ENCODE data around the gene TLR9.

Gene TLR9

DNA sequence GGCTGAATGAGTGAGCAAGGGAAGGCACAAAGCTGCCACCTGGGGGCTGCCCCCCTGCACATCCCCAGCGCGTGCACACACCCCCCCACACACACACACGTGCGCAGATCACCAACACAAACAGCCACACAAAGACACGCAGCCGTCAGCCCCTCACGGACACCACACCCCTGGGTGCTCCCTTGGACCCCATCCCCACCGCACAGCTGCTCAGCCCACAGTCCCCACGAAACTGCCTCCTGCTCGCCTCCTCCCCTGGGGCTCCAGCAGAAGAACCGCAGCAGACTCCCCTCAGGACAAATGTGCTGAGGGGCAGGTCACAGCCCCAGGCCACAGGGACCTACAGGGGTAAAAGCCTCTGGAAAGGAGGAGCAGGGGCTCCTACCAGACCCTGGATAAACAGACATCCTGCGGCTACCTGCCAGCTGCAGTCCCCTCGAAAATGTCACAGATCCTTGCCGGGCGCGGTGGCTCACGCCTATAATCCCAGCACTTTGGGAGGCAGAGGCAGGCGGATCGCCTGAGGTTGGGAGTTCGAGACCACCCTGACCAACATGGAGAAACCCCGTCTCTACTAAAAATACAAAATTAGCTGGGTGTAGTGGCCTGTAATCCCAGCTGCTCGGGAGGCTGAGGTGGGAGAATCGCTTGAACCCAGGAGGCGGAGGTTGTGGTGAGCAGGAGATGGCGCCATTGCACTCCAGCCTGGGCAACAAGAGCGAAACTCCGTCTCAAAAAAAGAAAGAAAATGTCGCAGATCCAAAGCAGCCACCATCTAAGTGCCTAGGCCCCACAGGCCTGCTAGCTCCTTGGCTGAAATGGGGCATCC is 7.0 kb upstream of the TLR9 start:
- peak; percentile 46 for DNase-seq

DNA sequence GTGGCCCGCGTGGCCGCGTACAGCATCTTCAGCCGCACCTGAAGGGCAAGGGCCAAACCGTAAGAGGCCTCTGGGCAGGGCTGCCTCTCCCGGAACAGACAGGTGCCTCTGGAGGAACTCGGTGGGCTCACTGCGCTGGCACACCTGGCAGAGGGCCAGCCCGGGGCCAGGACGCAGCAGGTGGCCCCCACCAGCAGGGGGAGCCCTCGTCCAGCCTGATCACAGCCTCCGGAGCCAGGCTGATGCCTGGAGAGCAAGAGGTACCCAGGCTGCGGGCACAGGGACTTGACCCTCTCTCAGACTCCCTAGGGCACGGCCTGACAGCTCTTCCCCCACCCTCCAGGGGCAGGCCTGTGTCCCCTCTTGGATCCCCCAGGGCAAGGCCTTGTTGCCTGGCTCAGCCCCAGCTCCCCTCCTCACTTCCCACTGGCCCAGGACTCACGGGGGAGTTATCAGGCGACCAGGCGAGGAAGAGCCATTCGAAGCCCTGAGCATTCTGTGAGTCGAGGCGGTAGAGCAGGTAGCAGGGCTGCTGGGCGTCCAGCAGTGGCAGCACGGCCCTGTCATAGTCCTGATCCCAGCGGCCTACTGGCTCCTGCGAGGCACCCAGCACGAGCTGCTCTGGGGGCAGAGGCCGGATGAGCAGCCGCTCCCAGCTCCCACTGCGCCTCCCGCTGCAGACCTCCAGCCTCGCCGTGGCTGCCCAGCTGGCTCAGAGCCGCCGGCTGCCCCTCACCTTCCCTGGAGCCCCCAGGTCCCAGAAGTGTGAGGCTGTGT is 6.2 kb upstream of the TLR9 start:
- DNase-seq: peak; percentile 87

DNA sequence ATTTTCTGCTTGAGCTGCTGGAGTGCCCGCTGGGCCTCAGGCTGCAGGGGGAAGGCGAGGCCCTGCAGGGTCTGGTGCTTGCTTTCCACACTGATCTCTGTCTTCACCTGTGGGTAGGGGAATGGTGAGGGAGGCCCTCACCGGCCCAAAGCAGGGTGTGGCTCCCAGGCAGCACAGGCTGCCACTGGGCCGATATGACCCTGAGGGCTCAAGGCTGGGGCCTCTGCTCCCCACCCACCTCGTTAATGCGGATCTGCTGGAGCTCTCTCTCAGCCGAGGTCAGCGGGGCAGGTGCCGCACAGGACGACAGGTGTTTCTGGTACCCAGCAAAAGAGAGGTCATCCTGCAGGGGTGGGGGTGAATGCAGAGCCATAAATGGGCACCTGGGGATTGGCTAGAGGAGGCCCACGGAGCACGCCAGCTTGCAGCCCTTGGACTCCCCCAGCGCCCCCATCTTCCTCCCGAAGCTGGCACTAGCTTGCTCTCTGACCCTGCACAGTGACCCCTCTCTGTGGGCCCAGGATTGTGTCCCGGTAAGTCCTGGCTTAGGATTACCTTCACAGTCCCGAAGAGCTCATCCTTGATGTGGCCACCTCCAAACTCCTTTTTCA is 5.5 kb upstream of the TLR9 start:
- DNase-seq: no peak

- no peak for DNase-seq
Measured at GRCh38 chr3:52230461-52230860, 5.0 kb upstream of the TLR9 start.

DNA sequence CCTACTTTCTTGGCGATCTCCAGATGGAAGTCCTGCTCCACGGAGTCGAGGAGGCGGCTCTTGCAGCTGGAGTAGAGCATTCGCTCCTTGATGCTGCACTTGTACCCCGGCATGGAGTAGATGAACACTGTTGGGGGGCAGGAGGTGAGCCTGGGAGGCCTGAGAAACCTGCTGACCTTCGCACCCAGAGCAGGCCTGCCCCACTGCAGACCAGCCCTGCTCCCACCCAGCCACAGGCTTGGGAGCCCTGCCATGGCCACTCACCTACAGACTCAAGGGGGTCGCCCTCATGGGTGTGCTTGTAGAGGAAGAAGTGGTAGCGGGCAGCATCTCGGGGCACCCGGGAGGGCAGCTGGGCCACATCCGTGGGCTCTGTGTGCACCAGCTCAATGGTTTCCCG is 4.2 kb upstream of the TLR9 start:
- no peak for DNase-seq

DNA sequence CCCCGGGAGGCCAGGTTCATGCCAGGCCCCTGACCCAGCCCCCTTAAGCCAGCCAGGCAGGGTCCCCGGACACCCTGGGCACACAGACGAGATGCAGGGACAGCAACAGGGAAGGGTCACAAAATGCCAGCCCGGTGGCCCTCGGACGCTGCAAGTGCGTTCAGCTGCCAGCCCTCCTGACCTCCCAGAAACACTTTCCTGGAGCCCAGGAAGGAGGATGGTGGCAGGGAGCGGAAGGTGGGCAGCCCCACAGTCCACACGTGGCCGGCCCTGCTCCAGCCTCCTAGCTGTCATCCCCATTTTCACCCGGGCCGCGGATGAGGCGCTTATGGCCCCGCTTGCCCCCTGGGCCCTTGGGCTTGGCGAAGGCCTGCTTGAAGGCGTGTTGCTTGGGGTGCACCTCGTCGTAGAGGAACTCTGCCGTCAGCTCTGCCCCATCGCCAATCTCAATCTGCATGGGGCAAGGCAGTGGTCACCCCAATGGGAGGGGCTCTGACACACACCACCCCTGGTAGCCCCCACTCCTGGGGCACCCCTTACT is 3.4 kb upstream of the TLR9 start:
- no peak for DNase-seq

GRCh38 chr3:52228266-52228665 is 2.8 kb upstream of the TLR9 start:
- no peak for DNase-seq

GRCh38 chr3:52227766-52228165 is 2.3 kb upstream of the TLR9 start:
- no peak for DNase-seq

DNA sequence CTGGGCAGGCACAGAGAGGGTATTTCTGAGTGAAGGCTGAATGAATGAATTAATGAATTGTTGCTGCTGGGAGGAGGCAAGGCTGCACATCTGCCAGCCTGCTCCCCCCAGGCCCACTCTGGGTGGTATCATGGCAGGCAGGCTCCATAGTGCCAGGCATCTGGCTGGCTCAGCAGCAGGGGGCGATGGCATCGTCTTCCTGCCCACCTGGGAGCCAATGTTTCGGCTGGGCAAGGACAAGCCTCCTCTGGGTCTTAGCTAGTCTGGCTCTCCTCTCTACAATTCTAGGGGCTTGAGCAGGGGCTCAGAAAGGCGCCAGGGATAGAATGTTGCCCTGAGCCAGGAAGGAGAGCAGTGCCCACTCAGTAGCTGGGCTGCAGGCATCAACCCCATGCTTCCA is 1.7 kb upstream of the TLR9 start:
- DNase-seq: no peak

GRCh38 chr3:52226229-52226817 is 878 bp upstream of the TLR9 start:
- no peak for DNase-seq

DNA sequence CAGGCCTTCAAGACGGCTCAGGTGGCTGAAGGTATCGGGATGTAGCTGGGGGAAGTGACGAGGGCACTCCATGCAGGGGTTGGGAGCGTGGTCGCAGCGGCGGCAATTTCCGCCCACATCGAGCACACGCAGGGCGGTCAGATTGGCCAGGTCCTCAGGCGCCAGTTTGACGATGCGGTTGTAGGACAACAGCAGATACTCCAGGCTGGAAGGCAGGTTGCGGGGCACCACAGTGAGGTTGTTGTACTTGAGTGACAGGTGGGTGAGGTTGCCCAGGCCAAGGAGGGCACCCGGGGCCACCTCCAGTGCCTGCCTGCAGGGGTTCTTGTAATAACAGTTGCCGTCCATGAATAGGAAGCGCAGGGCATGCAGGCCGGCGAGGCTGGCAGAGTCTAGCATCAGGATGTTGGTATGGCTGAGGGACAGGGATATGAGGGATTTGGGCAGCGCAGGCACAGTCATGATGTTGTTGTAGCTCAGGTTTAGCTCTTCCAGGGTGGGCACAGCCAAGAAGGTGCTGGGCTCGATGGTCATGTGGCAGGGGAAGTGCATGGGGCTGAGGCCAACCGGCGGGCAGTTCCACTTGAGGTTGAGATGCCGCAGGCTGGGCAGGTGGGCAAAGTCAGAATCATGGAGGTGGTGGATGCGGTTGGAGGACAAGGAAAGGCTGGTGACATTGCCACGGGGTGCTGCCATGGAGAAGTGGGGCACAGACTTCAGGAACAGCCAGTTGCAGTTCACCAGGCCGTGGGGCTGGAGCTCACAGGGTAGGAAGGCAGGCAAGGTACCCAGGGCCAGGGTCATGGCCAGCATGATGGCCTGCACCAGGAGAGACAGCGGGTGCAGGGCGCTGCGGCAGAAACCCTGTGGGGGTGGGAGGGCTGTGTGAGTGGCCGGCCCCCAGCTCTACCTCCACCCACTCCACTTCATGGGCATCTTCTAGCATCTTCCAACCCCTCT is 1.7 kb downstream of the TLR9 start:
- no peak for DNase-seq

GRCh38 chr3:52222319-52223221 is 2.9 kb downstream of the TLR9 start:
- DNase-seq: no peak

- peak; percentile 77 for DNase-seq
Measured at GRCh38 chr3:52221563-52222318, 3.7 kb downstream of the TLR9 start.

DNA sequence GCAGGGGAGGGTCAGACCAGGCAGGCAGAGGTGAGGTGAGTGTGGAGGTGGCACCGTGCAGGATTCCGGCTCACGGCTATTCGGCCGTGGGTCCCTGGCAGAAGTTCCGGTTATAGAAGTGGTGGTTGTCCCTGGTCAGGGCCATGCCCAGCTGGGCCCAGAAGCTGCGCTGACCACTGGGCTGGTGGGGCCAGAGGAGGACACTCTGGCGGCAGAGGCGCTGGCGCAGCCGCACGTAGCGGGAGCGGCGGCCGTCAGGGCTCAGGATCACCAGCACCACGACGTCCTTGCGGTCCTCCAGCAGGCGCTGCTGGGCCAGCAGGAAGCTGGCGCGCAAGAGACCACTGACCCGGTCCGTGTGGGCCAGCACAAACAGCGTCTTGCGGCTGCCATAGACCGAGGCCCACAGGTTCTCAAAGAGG is 4.3 kb downstream of the TLR9 start:
- DNase-seq: no peak

DNA sequence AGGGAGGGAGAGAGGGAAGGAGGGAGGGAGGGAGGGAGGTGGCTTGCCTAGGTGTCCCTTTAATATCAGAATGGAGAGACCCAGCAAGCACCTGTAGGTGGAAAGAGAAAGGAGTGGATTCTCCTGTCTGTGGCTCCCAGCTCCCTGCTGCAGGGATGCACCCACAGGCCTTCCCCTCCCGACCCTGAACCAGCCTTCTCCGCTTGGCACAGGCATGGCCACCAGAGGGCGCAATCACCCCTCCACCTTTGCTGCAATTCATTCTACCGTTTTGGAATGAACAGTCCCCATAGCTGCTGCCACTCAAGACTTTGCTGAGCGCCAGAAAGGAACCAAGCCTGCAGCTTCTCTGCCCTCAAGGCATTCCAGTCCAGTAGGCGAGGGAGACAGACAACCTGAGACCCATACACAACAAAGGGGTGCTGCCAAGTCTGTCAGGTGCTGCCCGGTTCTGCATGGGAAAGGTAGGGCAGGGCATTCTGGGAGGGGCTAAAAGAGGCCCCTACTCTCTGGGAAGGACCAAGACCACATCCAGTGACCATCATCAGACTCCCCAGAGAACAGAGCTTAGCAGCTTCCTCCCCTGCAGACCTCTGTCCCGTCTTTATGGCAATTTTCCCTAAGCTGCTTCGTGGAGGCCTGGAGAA is 4.9 kb downstream of the TLR9 start:
- DNase-seq: peak; percentile 85

GRCh38 chr3:52218937-52219650 is 6.4 kb downstream of the TLR9 start:
- DNase-seq: no peak

DNA sequence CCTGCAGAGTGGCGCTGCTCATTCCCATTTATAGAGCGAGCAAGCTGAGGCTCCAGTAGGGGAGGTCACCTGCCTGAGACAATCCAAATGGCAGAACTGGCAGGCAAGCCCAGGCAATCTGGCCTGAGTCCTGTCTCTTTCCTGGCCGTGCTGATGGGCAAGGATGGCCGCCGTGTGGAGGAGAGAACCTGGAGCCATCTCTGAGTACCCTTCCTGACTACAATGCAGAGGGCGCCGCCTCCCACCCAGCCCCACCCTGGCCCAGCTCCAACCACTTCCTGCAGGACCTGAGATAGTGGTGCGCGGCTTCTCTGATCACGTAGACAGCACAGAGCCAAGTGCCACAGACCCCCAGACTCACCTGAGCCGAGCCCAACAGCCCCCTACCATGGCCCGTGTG is 7.0 kb downstream of the TLR9 start:
- peak; percentile 40 for DNase-seq

- no peak for DNase-seq
Measured at GRCh38 chr3:52218026-52218425, 7.4 kb downstream of the TLR9 start.

- DNase-seq: peak; percentile 24
Measured at GRCh38 chr3:52217409-52217805, 8.0 kb downstream of the TLR9 start.
